GM18526 (cell line): ENCODE measurements around the gene KIF1C.

Source experiments
- POLR2A ChIP-seq: IDR thresholded peaks from 3 replicates; pipeline ENCODE4 v1.6.1; 2011; ENCODE audit not compliant: insufficient read length; ENCODE audit errors: extremely low read depth

KIF1C gene

GRCh38 chr17:5049314-5049841 is 51.6 kb downstream of the KIF1C start:
- no peak for TF ChIP-seq POLR2A

GRCh38 chr17:5050278-5050677 is 52.5 kb downstream of the KIF1C start:
- no peak for TF ChIP-seq POLR2A

GRCh38 chr17:5055543-5055942 is 57.8 kb downstream of the KIF1C start:
- TF ChIP-seq POLR2A, result no peak

- TF ChIP-seq POLR2A, result no peak
These were observed 67.5 kb downstream of the KIF1C start for GRCh38 chr17:5065227-5065744.

- no peak for TF ChIP-seq POLR2A
These were observed 70.5 kb downstream of the KIF1C start for GRCh38 chr17:5068236-5068635.

GRCh38 chr17:5069724-5070123 is 72.0 kb downstream of the KIF1C start:
- TF ChIP-seq POLR2A, result no peak

- no peak for TF ChIP-seq POLR2A
These were observed 80.0 kb downstream of the KIF1C start for GRCh38 chr17:5077781-5078105.
